Thoracic aorta (tissue), 2 donors: Measurements from ENCODE around the gene TNNI3K. TPM values are rescaled to one million over a fixed set of nuclear protein-coding genes. Genes with fewer than 3 reads are reported as not detected.

Experiments
- ATAC-seq: fragments of 150-250 bp; one replicate; pipeline ENCODE4 v1.8.0; 2017; ENCODE audit warnings: low read depth; ENCODE audit not compliant: insufficient number of reproducible peaks, low FRiP score
- DNase-seq: peaks from one replicate; pipeline ENCODE4 v3.0.0-alpha.2; 2020; ENCODE audit warnings: low spot score
- H3K27ac ChIP-seq, 2 donors: fragments of 200-600 bp; sonication (generic); 1 replicate in 1 of 2; 2 replicates in 1 of 2; pipeline ENCODE4 v1.5.1; 2016; ENCODE audit warnings: mild to moderate bottlenecking in 2 of 2, moderate library complexity in 2 of 2
- H3K27me3 ChIP-seq: fragments of 200-600 bp; sonication (generic); replicated peaks from 2 replicates; pipeline ENCODE4 v1.6.0; 2016; ENCODE audit warnings: mild to moderate bottlenecking; ENCODE audit not compliant: insufficient read depth
- H3K36me3 ChIP-seq: fragments of 200-600 bp; sonication (generic); one replicate; pipeline ENCODE4 v1.5.1; 2016
- H3K4me1 ChIP-seq, 2 donors: fragments of 200-600 bp; sonication (generic); 1 replicate in 1 of 2; 2 replicates in 1 of 2; pipeline versions ENCODE4 v1.5.1 to v1.6.0; 2016; ENCODE audit warnings: low read depth in 2 of 2, mild to moderate bottlenecking in 1 of 2; ENCODE audit not compliant: control insufficient read depth in 1 of 2
- H3K4me3 ChIP-seq: fragments of 200-600 bp; sonication (generic); 2 replicates; pipeline ENCODE4 v1.5.1; 2016; ENCODE audit warnings: mild to moderate bottlenecking
- H3K9me3 ChIP-seq: fragments of 200-600 bp; sonication (generic); 2 replicates; pipeline ENCODE4 v1.5.1; 2016
- total RNA-seq, 2 donors: library from RNA; depleted of rRNA; stranded (reverse); fragments of >200 nt; gene quantifications; one replicate each; pipeline versions ENCODE4 v1.1.0 to v1.2.3, GENCODE V29; 2016
- TF ChIP-seq, protein P1 (sequence below): fragments of 200-600 bp; sonication (generic); IDR thresholded peaks from one replicate; pipeline ENCODE4 v1.5.1; 2019; ENCODE audit warnings: antibody characterized with exemption

Gene TNNI3K
- total RNA-seq, 2 donors from 2014 or later, result 6.6 to 9.7 TPM

DNA sequence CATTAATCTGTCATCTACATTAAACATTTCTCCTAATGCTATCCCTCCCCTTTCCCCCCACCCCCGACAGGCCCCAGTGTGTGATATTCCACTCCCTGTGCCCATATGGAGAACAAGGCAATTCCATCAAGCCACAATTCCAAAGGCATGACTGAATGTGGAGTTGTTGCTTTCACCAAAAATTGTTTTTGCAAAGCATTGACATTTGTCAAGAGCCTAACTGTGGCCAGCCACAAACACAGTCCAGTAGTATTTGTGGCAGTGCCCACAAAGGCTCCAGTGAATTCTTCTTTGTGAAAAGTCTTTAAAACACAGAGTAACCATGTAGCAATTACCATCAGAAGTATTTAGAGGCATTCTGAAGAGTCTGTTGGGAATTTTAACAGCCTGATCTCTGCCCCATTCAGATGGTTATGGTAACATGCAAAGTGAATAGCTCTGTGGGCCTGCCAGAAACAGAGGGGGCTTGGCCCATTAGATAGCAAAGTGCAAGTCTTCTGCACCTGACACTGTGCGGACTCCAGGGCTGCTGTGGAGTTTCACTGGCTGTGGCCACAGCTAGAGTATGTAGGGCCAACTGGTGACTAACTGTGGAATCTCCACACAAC, 288.8 kb downstream of the TNNI3K start:
- Histone ChIP-seq H3K27me3 (no peaks in the 10 kb centered on the region), H3K27ac (no peak overlapping the region), H3K4me3 (no peak overlapping the region), H3K9me3 (no peaks in the 10 kb centered on the region), H3K36me3 (no peaks in the 10 kb centered on the region), H3K4me1 (no peaks in the 10 kb centered on the region)
- ATAC-seq, result no peak
- DNase-seq, result no peak
- TF ChIP-seq, protein P1, sequence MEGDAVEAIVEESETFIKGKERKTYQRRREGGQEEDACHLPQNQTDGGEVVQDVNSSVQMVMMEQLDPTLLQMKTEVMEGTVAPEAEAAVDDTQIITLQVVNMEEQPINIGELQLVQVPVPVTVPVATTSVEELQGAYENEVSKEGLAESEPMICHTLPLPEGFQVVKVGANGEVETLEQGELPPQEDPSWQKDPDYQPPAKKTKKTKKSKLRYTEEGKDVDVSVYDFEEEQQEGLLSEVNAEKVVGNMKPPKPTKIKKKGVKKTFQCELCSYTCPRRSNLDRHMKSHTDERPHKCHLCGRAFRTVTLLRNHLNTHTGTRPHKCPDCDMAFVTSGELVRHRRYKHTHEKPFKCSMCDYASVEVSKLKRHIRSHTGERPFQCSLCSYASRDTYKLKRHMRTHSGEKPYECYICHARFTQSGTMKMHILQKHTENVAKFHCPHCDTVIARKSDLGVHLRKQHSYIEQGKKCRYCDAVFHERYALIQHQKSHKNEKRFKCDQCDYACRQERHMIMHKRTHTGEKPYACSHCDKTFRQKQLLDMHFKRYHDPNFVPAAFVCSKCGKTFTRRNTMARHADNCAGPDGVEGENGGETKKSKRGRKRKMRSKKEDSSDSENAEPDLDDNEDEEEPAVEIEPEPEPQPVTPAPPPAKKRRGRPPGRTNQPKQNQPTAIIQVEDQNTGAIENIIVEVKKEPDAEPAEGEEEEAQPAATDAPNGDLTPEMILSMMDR, result no peak

GRCh38 chr1:74526708-74527107, 291.5 kb downstream of the TNNI3K start:
- no peaks in the 10 kb centered on the region for H3K36me3 ChIP-seq
- DNase-seq (no peak), ATAC-seq (no peak)
- H3K27ac ChIP-seq, result no peak overlapping the region
- no peaks in the 10 kb centered on the region for H3K4me1 ChIP-seq
- no peak overlapping the region for H3K4me3 ChIP-seq
- H3K27me3 ChIP-seq, result no peaks in the 10 kb centered on the region
- H3K9me3 ChIP-seq, result no peaks in the 10 kb centered on the region
- TF ChIP-seq, protein P1, result no peak

DNA sequence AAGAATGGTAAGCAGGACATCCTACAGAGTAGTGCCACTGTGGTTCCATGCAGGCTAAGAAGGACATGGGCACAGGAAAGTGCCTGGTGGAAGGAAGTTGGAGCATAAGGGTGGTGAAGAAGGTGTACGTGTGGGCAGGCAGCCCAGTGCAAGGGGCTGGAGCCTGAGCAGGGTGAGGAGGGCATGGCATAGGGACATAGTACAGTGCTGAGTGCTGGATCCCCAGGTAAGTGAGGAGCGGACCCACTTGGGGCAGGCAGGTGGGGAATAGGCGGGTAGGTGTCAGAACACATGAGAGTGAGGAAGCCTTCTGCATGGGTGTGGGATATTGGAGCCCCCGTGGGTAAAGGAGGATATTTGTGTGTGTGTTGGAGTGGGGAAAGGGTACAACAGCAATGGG, 292.9 kb downstream of the TNNI3K start:
- no peak overlapping the region for H3K27ac ChIP-seq
- ATAC-seq, result no peak

DNA sequence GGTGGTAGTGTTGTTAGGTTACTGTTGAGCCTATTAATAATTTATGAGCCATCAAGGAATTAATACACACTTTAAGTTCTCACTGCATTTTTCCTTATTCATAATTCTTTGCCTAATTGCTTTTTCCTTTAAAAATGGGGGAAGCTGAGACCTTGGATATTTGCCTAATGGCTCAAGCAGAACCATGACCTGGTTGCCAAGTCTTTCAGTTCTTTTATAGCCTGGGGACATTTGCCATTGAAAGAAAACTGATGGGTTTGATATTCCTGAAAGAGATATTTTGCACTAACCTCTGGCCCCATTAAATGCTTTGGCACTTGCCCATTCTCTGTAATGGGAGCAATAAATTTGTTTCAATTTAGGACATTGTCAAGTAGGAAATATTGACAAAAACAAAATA, 295.7 kb downstream of the TNNI3K start:
- DNase-seq, result no peak
- Histone ChIP-seq H3K4me3 (no peak overlapping the region), H3K9me3 (no peaks in the 10 kb centered on the region), H3K36me3 (no peaks in the 10 kb centered on the region), H3K4me1 (no peaks in the 10 kb centered on the region), H3K27ac (no peak overlapping the region), H3K27me3 (no peaks in the 10 kb centered on the region)
- ATAC-seq, result no peak
- TF ChIP-seq, protein P1, result no peak

More for the DNA sequence above, 292.9 kb downstream of the TNNI3K start:
- no peak for DNase-seq
- no peaks in the 10 kb centered on the region for H3K36me3 ChIP-seq
- H3K9me3 ChIP-seq, result no peaks in the 10 kb centered on the region
- H3K4me3 ChIP-seq, result no peak overlapping the region
- H3K4me1 ChIP-seq, result no peaks in the 10 kb centered on the region
- TF ChIP-seq, protein P1, result no peak
- H3K27me3 ChIP-seq, result no peaks in the 10 kb centered on the region

DNA sequence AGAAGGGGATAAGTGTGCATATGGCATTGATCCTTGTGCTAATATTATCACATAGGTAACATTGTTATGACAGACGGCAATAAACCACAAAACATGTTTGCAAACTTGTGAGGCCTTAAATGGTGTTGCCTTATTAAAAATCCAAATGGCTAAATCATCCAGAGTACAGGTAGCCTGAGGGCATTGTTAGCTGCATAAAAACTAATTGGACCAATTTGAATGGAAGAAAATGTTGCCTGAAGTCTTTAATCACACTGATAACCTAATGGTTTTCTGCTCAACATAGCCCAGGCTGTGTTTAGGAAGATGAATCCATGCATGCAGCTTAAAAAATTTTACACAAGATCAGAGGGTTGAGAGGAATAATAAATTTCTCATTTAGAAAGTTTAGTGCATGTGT, 296.6 kb downstream of the TNNI3K start:
- no peak overlapping the region for H3K4me3 ChIP-seq
- H3K4me1 ChIP-seq, result no peaks in the 10 kb centered on the region
- DNase-seq (no peak), ATAC-seq (no peak)
- no peaks in the 10 kb centered on the region for H3K9me3 ChIP-seq
- TF ChIP-seq, protein P1, result no peak
- no peaks in the 10 kb centered on the region for H3K27me3 ChIP-seq
- H3K27ac ChIP-seq, result no peak overlapping the region
- no peaks in the 10 kb centered on the region for H3K36me3 ChIP-seq
